NCI-H345 treated with DMSO at 0.1 percent for 48 hours (cell line): ENCODE measurements around the gene WAC.
"Not testable (repeated sequence)": the region's sequence is repeated elsewhere in the genome, so short reads cannot be mapped to it uniquely, and the experiment has no call there.

Experiments
- DNase-seq: peaks from one replicate; lab custom pipeline; 2025; ENCODE audit not compliant: unreplicated experiment; lab: John Stamatoyannopoulos, UW

The WAC gene

DNA sequence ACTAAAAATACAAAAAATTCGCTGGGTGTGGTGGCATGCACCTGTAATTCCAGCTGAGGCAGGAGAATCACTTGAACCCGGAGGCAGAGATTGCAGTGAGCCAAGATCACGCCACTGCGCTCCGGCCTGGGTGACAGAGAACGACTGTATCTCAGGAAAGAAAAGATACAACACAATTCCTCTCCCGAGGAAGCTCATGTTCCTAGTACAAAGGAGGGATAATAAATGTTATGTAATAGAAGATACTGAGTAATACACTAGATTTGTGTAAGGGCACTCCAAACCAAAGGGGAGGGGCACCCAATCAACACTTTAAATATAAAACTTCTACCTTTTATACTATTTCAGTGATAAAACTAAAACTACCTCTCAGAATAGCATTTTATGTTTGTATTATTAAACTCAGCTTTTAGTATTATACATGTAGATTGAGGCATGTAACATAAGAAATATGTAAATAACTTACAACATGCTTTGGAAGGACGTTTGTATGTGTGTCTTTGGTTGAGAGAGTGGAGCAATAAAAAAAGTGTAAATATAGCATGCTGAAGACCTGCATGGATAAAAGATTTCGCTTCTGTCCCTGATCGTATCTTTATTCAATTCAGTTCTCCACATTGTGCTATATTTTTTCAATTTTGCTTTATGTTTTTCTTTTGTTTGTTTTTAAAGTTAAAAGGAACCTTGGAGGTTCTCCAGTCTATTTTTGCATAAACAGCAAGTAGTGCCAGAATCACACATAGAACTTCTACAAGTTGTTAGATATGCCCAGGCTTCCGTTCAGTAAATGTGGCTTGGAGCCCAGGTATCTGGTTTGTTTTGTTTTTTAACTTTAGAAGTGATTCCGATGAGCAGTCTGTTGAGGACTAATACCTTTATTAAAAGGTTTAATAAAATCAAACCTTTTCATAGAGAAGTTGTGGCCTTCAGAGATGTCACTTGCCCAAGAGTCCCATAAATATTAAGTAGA, 71.9 kb downstream of the WAC start:
- DNase-seq: no peak

DNA sequence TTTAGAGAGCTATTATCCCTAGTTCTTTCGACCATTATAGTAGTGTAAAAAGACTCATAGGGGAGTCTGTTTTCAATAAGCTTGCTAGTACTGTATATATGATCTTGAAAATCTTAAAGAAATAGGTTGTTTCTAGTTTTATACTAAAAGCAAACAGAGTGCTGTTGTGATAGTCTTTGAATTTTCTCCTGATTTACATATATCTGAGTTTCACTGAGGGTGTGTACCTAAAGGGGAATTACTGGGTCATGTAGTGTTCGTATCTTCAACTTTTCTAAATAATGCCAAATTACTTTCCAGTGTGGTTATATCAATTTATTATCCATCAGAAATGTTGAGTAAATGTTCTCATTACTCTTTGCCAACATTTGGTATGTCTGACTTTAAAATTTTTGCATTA, 73.7 kb downstream of the WAC start:
- no peak for DNase-seq

DNA sequence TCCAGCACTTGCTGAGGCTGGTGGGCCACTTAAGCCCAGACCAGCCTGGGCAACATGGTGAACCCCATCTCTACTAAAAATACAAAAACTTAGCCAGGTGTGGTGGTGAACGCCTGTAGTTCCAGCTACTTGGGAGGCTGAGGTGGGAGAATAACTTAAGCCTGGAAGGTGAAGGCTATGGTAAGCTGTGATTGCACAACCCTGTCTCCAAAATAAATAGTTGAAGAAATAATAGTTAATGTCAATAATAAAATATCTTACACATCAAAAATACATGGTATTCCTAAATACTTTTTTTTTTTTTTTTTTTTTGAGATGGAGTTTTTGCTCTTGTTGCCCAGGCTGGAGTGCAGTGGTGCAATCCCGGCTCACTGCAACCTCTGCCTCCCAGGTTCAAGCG, 76.7 kb downstream of the WAC start:
- not testable (repeated sequence) for DNase-seq

DNA sequence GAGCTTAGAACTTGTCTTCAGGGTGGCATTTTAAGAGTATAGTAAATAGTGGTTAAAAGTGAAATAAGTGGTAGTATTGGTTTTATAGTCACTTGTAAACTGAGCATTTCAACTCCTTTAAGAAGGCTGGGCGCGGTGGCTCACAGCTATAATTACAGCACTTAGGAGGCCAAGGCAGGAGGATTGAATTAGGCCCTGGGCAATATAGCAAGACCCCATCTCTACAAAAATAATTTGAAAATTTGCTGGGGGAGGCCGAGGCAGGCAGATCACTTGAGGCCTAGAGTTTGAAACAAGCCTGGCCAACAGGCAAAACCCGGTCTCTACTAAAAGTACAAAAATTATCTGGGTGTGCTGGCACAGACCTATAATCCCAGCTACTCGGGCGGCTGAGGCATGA, 80.0 kb downstream of the WAC start:
- DNase-seq: no peak

DNA sequence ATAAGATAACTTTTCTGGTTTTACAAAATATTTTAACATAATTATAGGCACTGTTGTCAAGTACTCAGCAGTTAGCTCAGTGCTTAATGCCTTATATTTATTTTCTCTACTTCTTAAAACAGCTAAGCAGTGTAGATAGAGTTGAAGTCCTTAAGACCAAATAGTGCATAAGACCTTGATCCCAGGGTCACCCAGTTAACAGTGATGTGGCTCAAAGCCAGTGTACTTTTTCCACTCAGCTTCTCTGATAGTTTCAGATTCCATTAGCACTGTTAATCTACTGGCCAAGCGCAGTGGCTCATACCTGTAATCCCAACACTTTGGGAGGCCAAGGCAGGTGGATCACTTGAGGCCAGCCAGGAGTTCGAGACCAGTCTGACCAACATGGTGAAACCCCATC, 83.6 kb downstream of the WAC start:
- no peak for DNase-seq

DNA sequence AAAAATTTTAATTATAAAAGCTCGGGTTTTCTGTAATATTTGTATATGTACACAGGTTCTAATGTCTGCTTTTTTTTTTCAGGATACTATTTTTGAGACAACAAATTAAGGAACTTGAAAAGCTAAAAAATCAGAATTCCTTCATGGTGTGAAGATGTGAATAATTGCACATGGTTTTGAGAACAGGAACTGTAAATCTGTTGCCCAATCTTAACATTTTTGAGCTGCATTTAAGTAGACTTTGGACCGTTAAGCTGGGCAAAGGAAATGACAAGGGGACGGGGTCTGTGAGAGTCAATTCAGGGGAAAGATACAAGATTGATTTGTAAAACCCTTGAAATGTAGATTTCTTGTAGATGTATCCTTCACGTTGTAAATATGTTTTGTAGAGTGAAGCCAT, 86.5 kb downstream of the WAC start:
- no peak for DNase-seq

DNA sequence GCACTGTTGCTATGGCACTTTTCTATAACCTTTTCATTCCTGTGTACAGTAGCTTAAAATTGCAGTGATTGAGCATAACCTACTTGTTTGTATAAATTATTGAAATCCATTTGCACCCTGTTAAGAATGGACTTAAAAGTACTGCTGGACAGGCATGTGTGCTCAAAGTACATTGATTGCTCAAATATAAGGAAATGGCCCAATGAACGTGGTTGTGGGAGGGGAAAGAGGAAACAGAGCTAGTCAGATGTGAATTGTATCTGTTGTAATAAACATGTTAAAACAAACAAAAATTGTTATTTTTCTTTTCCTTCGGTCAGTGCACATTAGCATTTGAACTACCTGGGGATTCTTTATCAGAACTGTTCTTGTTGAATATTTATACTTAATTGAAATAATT, 87.3 kb downstream of the WAC start:
- DNase-seq: no peak

DNA sequence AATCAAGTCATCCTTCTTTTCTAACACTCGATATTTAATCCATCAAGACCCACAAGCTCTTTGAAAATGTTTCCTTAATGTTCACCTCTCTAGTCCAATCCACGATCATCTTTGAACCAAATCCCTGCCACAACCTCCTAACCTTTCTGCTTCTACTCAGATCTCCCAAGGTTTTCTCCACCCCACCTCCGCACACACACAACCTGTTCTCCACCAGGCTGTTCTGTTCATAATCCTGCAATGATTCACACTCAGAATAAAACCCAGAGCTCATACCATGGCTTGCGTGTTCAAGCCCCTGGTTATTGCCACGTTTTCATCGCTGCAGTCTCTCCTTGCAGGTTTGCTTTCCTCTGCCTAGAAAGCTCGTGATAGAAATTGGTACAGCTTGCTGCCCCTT, 90.6 kb downstream of the WAC start:
- DNase-seq: no peak

DNA sequence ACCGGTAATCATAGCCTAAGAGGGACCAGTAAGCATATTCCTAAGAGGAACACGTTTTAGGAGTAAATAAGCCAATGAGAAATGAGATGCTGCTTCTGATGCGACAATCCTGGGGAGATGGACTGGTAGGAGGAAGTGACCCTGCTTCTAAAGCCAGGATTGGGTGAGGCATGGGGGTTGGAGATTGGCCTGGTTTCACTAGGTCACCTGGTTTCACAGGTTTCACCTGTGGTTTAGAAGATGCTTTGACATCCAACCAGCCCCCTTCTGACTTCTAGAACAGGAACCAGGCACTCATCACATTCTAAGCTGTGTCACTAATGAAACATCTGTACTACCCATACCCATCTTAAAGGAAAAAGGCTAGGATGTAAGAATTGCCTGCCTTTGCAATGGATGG, 91.4 kb downstream of the WAC start:
- DNase-seq: no peak

DNA sequence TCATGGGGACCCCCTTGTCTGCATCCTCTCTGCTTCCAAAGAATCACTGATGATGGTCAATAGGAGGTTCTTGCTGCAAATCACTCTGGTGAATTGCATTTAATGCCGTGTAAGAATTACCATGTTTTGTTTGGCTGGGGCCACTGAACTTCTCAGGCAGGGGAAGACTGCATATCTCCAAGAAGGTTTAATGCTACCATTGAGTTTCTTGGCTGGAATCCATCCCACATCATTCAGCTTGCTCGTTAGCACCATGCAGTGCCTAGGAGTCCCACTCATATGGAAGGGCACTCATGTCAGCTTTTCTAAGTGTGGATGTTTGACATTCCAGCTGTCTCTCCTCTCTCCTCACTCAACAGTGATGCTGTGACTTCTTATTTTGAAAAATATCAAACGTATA, 94.2 kb downstream of the WAC start:
- DNase-seq: no peak

DNA sequence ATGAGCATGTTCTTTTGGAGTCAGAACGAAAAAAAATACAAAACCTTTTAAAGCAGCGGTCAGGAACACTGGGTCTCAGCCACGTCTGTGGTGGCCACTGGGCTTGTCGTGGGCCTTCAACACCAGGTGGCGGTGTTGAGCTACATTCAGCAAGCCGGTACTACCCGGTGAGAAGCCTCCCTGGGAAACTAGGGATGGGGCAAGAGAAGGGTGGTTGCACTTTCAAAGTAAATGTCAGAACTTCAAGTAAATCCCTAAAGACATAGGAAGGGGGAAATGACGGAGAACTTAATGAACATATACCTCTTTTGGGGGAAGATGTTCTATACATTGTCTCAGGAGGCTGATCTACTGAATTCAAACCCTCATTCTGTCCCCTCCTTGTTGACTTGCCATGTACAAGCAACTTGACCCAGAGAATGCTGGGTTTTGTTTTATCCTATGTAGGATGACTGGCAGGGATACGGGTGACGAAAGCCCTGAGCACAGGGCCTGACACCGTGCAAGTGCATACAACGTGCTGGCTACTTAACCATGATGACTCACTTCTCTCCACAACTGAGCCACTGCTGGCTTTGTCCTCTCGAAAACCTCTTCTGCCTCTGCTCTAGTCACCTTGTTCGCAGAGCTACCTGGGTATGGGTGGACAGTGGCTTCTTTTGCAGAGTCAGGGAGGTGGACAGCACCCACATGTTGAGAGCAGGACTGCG, 95.4 kb downstream of the WAC start:
- peak; percentile 40 for DNase-seq

DNA sequence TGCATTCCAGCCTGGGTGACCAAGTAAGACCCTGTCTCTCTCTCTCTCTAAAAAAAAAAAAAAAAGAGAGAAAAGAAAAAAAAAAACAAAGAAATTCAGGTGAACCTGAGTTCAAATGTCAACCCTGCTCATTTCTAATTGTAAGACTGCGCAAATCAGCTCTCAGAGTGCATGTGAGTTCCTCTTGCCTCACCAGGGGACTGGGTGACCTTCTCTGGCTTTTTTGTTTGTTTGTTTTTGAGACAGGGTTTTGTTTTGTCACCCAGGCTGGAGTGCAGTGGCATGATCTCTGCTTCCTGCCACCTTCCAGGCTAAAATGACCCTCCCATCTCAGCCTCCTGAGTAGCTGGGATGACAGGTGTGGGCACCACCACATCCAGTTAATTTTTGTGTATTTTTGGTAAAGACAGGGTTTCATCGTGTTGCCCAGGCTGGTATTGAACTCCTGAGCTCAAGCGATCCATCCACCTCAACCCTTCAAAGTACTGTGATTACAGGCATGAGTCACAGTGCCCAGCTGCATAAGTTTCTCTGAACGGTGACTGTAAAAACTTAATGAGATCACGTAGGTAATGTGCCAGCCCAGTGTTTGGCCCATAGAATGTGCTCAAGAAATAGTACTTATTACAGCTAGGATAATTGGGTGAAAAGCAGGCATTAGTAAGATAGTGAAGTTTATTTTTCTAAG, 99.1 kb downstream of the WAC start:
- DNase-seq: no peak

DNA sequence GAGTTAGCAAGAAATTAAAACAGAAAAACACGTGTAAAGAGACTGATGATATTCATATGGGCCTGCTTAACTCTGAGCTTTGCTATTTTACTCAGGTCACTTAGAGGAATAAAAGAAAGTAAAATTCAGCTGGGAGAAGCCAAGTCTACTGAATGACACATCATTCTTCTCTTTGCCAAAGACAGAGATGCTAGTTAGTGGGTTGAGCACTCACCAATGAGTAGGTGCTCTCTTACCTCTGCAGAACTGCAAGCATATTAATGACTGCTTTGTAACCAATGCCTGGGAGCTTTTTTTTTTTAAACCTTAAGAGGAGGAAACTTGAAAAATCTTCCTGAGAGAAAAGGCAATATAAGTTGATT, 99.6 kb downstream of the WAC start:
- no peak for DNase-seq

DNA sequence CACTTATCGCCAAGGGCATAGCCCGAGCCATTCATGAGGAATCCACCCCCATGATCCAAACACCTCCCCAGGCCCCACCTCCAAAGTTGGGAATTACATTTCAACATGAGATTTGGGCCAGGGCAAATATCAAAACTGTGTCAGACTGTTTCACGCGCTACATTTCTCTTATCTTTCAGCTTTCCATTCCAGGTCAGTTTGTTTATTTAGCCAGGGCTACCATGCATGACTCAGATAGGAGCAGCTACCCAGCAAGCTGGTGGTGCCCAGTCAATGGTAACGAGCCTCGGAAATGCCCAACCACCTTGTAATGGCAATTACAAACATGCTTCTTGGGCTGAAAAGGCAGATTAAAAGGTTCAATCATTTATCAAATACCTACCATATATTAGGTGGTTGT, 100.8 kb downstream of the WAC start:
- DNase-seq: no peak

DNA sequence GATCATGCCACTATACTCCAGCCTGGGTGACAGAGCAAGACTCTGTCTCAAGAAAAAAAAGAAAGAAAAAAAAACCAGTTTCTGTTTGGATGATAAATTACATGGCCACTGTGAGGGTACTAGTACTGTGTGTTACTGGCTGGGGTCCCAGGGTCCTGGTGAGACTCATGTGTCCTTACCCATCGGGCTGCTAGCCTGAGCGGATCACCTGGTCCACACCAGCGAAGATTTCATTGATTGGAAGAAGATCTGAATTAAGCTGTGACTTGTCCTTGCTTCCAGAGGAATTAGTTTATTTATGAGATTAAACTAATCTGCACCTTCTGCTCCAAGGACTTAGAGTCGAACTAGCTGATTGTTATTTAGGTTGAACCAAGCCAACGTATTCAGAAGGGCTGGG, 104.4 kb downstream of the WAC start:
- DNase-seq: no peak

DNA sequence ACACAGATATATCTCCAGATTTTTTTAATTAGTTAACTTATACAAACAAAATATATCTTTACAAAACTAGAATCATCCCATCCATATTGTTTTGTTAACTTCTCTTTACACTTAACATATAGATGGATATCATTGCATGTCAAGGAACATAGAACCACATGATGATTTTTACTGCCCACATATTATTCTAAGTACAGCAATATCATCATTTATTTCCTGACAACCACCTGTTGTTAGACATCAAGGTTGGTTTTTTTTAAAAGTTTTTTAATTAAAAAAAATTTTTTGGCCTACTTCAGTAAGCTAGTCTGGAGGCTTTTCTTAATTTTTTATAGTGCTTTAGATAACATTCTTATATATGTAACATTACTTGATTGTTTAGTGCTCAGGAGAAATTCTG, 105.5 kb downstream of the WAC start:
- no peak for DNase-seq

DNA sequence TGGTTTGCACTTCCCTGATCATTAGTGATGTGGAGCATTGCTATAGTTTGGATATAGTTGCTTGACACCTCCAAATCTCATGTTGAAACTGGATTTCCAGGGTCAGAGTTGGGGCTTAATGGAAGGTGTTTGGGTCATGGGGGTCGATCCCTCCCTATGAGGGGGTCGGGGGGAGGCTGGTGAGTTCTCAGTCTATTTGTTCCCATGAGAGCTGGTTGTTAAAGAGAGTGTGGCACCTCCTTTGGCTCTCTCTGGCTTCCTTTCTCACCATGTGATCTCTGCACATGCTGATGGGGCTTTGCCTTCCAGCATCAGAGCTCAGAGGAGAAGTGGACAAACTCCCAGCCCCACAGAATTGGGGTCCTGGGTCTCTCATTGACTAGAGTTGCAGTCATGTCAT, 107.6 kb downstream of the WAC start:
- no peak for DNase-seq

DNA sequence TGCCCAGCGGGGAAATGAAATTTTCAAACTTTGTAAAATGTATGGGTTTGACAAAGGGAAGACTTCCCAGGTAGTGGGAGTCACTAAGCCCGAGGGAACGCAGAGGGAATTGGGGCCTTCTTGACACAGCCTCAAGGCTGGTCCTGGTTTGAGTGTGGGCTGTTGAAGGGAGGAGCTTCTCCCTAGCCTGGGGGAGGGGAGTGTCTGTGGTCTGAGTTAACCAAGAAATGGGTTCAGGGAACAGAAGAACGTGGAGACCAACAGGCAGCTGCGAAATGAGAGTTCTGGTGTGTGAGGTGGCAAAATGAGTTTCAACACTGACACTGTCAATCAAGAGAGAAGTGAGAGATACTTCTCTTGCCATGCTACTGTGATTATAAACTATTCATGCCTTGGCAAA, 111.7 kb downstream of the WAC start:
- no peak for DNase-seq

DNA sequence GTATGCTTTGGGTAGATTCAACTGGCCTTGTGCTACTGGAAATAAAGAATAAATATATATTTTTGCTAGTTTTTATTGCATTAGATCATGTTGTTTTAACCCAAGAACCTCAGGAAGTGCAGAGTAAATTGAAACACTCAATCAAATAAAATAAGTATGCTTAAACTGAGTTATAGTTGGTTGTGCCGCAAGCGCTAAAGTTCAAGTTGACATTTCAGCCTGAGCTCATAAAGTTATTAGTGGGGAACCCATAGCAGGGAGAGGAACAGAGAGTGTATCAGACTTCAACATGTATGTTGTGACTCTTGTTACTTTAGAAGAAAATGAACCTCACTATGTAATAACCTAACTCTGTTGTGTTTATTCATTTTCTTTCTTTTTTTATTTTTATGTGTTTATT, 119.2 kb downstream of the WAC start:
- DNase-seq: no peak

DNA sequence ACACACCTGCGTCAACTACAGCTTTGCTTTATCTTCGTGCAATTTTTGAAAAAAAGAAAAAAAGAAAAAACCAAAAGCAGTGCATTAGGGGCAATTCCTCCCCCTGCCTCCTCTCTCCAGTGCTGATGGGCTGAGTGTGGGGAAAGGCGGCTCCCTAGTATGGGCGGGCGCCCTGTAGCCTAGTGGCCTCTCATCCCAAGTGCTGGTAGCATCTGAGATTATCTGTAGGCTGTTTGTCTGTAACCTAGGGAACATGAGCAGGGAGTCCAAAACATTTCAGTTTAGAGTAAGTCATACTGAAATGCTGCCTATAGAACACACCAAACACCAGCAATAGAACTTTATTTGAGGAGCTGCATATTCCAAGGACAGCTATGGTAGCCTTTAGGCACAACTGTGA, 119.8 kb downstream of the WAC start:
- no peak for DNase-seq

DNA sequence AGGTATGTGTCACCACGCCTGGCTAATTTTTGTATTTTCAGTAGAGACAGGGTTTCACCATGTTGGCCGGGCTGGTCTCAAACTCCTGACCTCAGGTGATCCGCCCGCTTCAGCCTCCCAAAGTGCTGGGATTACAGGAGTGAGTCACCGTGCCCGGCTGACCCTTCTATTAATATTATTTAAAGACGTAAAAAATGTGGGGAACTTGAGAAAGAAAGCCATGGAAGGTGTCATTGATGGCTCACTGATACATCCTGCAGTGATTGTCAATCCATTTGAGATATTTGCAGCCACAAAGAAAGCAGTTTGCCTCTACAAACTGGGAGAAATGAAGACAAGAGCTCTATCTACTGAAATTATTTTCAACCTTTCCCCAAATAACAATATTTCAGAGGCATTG, 125.9 kb downstream of the WAC start:
- DNase-seq: not testable (repeated sequence)

DNA sequence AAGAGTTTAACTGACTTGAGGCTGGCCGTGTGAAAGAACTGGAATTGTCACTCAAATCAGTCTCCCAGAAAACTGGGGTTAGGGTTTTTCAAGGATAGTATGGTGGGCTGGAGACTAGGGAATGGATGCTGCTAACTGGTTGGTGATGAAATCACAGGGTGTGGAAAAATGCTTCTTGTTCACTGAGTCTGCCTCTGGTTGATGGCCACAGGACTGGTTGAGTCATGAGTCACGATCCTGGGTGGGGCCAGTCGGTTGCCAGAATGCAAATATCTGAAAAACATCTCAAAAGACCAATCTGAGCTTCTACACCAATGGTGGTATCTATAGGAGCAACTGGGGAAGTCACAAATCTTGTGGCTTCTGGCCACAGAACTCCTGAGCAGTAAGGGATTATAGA, 128.1 kb downstream of the WAC start:
- no peak for DNase-seq
